NOMO-1 treated with dmso at 0.1 percent for 144 hours (cell line): ENCODE measurements around the gene IFT88.
A peak's percentile ranks its signal among the peaks of the same experiment; 100 is the strongest.

ENCODE experiments used
- DNase-seq: peaks from one replicate; lab custom pipeline; 2025; ENCODE audit not compliant: unreplicated experiment; lab: John Stamatoyannopoulos, UW

IFT88 gene

GRCh38 chr13:20566898-20567874, at the start of gene IFT88:
TSS of gene IFT88 (plus strand) at chr13:20567157. CDS start at chr13:20574386, 7,229 bp downstream.
- DNase-seq = peak; percentile 92

GRCh38 chr13:20518660-20519100, 48.3 kb upstream of the IFT88 start:
- DNase-seq = no peak

- no peak for DNase-seq
Observed at GRCh38 chr13:20519875-20520274, 47.1 kb upstream of the IFT88 start.

GRCh38 chr13:20521364-20522115, 45.4 kb upstream of the IFT88 start:
- no peak for DNase-seq

- no peak for DNase-seq
Observed at GRCh38 chr13:20525144-20525600, 41.8 kb upstream of the IFT88 start.

- DNase-seq = peak; percentile 84
Observed at GRCh38 chr13:20525601-20526544, 41.1 kb upstream of the IFT88 start, which contains the start of gene CRYL1. TSS of gene CRYL1 (minus strand) at chr13:20525857. CDS start at chr13:20525794, 63 bp downstream.

GRCh38 chr13:20526664-20527063, 40.3 kb upstream of the IFT88 start:
- DNase-seq = no peak

- no peak for DNase-seq
Observed at GRCh38 chr13:20528452-20528851, 38.5 kb upstream of the IFT88 start.

- no peak for DNase-seq
Observed at GRCh38 chr13:20534038-20534608, 32.8 kb upstream of the IFT88 start.

GRCh38 chr13:20536992-20537391, 30.0 kb upstream of the IFT88 start:
- no peak for DNase-seq

- peak; percentile 55 for DNase-seq
Observed at GRCh38 chr13:20544201-20544923, 22.6 kb upstream of the IFT88 start.

GRCh38 chr13:20546556-20546955, 20.4 kb upstream of the IFT88 start:
- DNase-seq = peak; percentile 91

GRCh38 chr13:20547479-20547908, 19.5 kb upstream of the IFT88 start:
- no peak for DNase-seq

GRCh38 chr13:20550799-20551198, 16.2 kb upstream of the IFT88 start:
- no peak for DNase-seq

GRCh38 chr13:20553311-20553710, 13.6 kb upstream of the IFT88 start:
- no peak for DNase-seq

GRCh38 chr13:20558982-20559381, 8.0 kb upstream of the IFT88 start:
- no peak for DNase-seq

- DNase-seq = no peak
Observed at GRCh38 chr13:20559659-20560356, 7.1 kb upstream of the IFT88 start.

- no peak for DNase-seq
Observed at GRCh38 chr13:20561741-20562140, 5.2 kb upstream of the IFT88 start.
